ENCODE measurements around the gene ALG8.
"Not testable (repeated sequence)": the region's sequence is repeated elsewhere in the genome, so short reads cannot be mapped to it uniquely, and the experiment has no call there.

Gene ALG8

DNA sequence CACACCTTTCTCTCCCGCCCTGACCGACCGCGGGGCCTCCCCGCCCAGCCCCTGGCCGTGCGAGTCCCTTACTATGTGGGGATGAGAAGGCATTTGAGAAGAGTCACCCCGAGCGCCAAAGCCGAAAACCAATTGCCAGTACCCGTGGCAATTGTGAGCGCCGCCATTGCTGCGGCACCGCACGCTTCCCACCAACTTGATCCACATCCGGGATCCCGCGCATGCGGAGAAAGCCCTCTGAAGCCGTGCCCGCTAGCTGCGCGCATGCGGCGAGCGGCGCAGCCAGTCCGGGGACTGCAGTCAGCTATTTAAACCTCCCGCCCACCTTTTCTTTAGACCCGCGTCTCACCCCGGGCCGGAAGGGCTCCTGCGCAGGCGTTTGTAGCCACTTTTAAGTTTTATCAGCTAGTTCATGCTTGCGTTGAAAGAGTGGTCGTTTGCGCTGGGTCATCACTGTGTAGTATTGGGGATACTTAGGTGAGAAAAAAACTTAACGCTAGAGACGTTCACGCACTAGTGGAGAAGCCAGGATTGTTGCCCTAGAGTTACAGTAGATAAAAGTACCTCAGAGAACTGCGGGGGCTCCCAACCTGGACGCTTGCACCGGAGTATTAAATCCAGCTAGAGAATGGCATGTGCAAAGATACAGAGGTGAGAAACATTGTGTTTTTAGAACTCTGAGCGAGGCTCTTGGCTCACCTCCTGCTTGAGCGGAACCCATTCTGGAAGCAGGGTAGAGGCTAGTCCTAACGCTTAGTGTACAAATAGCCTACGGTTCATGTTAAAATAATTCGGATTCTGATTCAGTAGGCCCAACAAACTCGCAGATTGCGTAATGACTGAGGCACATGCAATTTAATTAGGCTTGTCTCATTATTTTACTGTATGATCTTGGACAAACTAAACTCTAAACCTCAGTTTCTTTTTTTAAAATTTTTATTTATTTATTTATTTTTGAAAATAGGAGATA is at the start of gene ALG8:
ALG8 (minus strand) TSS at position 205 of the 970 bp plus-strand sequence; CDS start at position 167, 38 bp downstream.
- DNase-seq (ENCODE audit: low spot score), result peak; percentile 97

- DNase-seq (ENCODE audit: low spot score), result peak; percentile 95
Measured at GRCh38 chr11:78188286-78189173, 49.1 kb upstream of the ALG8 start, which contains the start of the genes KCTD21 and USP35. Gene KCTD21, minus strand, starts transcription at chr11:78188626. Its CDS starts 14,072 bp downstream, at chr11:78174554. Gene USP35, plus strand, starts transcription at chr11:78188919. Its CDS starts 7,327 bp downstream, at chr11:78196246.

DNA sequence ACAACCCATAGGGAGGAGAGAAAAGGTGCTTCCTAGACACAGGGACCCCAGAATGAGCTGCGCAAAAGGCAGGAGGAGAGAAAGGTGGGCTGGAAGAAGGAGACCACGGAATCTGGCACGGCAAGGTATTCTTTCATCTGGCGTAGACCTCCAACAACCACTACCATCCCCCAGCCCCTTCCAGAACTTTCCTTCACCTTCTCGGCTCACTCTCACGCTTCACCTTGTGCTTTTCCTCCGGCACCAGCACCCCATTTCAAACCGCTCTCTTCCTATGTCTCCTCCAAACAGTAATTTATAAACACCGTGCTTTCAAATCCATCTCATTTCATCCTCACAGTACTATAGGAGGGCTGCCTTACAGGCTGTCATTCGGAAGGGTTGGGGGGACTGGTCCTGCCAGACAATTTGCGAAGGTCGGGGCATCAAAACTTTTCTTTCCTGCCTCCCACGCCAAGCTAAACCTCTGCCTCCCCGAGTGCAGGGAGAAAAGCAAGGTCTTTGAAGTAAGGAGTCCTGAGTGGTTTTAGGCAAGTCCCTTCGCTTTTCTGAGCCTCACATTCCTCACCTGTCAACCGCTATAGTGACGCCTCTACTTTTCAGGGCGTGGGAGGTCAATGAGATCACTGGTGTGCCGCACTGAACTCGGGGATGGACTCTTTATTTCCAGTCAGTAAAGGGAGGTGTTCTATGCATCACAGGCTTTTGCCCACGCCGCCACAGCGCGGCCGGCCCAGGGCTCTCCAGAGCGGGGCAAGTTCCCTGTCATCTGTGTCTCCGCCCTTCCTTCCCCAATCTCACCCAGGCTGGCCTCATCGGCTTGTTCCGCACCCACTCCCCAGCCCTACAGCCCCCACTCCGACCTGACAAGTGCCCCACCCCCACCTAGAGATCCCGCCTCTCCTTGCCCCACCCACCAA is 48.2 kb upstream of the ALG8 start:
- DNase-seq (ENCODE audit: low spot score), result no peak

- DNase-seq (ENCODE audit: low spot score), result no peak
Measured at GRCh38 chr11:78181185-78181584, 41.8 kb upstream of the ALG8 start.

DNA sequence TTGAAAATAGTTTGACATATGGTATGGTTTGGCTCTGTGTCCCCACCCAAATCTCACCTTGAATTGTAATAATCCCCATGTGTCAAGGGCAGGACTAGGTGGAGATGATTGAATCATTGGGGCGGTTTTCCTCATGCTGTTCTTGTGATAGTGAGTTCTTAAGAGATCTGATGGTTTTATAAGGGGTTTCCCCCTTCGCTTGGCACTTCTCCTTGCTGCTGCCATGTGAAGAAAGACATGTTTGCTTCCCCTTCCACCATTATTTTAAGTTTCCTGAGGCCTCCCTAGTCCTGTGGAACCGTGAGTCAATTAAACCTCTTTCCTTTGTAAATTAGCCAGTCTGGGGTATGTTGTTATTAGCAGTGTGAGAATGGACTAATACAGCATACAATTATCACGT is 41.3 kb upstream of the ALG8 start:
- DNase-seq (ENCODE audit: low spot score), result no peak

DNA sequence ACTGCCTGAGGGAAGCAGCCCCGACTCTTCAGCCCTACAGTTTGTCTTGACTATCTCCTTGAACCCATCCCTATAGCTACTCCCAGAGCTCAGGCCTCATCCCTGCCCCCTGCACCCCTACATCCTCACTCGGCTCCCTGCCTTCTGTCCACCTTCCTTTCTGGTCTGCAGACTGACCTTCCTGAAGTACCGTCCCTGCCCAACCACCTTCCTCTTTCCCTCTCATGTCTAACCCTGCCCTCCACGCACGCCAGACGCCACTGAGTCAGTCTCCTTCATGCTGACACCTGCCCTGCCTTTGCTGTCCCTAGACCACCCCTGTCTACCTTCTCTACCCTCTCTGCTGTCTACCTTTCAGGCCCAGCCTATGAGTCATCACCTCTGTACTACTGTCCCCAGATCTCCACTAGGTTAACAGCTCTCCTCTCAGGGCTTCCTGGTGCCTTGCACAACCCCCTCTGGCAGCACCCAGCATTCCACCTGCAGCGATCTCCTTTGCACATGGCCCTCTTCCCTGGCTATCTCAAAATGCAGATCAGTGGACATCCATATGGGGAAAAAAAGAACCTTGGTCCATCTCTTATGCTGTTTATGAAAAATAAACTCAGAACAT is 40.1 kb upstream of the ALG8 start:
- no peak for DNase-seq (ENCODE audit: low spot score)

DNA sequence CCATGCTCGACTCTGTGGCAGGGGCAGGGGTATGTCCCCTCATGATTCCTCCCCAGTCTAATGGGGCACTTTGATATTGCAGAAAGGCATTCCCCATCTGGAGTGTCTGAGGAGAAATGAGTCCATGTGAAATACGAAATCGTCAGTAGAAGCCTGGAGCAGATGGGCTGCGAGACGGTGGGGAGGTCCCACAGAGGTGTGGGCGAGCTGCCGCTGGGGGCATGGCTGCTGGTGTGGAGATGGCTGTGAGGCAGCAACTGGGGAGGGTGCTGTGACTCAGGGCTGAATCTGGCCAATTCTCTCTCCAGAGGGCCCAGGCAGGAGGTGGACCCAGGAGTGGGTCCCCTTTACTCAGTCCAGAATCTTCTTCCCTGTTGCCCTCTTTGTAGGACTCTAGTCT is 37.8 kb upstream of the ALG8 start:
- DNase-seq (ENCODE audit: low spot score), result no peak

DNA sequence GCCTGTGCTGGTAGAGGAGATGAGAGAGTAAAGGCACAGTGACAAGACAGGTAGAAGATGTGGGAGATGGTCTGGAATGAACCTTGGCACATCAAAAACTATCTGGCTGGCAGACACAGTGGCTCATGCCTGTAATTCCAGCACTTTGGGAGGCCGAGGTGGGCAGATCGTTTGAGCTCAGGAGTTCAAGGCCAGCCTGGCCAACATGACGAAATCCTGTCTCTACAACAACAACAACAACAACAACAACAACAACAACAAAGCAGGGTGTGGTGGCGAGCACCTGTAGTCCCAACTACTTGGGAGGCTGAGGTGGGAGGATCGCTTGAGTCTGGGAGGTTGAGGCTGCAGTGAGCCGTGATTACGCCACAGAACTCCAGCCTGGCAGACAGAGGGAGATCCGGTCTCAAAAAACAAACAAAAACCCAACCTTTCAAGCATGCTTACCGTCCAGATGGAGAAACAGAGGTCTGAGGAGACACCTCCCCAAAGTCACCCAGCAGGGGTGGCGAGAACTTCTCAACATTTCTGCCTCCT is 37.2 kb upstream of the ALG8 start:
- DNase-seq (ENCODE audit: low spot score), result no peak

DNA sequence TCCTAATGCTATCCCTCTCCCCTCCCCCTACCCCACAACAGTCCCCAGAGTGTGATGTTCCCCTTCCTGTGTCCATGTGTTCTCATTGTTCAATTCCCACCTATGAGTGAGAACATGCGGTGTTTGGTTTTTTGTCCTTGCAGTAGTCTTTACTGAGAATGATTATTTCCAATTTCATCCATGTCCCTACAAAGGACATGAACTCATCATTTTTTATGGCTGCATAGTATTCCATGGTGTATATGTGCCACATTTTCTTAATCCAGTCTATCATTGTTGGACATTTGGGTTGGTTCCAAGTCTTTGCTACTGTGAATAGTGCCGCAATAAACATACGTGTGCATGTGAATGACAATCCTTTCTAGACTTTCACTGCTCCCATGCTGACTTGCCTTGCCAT is 36.4 kb upstream of the ALG8 start:
- not testable (repeated sequence) for DNase-seq (ENCODE audit: low spot score)

DNA sequence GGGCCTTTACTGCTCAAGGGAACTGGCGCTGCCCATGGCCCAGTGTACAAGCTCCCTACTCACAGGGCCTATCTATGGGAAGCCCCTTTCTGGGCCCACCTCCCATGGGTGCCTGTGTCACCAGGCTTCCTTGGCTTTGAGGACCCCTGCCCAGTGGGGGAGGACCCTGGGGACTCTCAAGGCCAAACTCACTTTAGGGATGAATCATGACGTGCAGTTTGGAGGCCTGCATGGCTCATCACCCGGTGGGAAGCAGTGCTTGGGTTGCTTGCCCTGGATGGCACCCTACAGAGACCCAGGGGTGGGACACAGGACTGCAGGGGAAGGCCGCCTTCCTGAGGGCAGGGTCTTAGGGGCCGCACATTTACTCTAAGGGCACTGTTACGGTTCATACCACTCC is 32.5 kb upstream of the ALG8 start:
- no peak for DNase-seq (ENCODE audit: low spot score)

DNA sequence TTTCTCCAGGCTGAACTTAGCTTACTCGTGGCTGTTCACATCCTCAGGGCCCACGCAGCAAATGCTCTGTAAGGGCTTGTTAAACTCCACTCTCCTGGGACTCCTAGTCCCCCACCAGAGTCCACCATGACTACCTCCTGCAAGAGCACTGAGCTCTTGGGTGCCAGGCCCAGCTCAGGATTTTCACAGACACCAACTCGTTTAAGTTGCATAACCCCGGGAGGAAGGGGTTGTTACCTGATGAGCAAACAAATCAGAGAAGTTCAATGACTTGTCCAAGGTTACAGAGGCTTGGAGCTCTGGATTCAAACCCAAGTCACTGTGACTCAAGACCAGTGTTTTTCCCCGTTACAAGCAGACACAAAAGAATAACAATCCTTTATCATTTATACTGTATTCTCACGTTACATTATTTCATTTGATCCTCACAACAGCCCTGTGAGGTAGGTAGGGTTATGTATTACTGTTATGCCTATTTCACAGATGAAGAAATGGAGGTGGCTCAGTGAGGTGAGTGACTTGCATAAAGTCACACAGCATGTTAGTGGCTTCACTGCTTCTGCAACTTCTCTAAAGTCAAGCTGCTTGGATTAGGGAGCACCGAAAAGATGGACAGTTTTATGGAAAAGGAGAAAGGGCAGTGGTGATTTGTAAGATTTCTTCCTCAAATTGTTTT is 31.6 kb upstream of the ALG8 start:
- DNase-seq (ENCODE audit: low spot score), result no peak

- no peak for DNase-seq (ENCODE audit: low spot score)
Measured at GRCh38 chr11:78170413-78170812, 31.0 kb upstream of the ALG8 start.

GRCh38 chr11:78168539-78169477 is 29.4 kb upstream of the ALG8 start:
- DNase-seq (ENCODE audit: low spot score), result no peak

DNA sequence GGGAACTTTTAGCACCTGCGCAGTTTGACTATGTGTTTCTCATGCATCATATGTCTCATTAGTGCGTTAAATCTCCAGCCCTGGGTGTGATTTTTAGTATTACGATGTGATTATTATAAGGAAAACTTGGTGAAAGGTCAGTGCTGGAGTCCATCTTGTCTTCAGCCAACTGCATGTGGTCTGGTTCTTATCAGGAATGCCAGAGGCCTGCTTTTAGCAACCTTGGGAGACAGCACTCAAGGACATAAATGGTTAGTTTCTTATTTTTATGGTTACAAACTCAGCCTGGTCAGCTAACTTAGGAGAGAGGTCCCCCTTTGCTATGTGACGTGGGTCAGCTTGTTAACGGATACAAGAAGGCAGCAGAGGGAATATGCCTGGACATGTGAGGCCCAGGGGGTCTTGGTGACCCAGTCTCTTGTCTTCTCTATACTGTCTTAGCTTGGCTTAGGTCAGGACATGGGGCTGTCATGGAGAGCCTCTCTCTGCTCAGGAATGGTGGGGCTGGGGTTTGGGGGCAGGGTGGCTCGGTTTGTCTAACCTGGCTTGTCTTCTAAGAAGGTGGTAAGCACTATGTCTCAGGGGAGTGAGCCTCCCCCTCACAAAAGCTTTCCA is 27.5 kb upstream of the ALG8 start:
- DNase-seq (ENCODE audit: low spot score), result no peak

GRCh38 chr11:78164471-78164870 is 25.0 kb upstream of the ALG8 start:
- DNase-seq (ENCODE audit: low spot score), result no peak

GRCh38 chr11:78163828-78164227 is 24.4 kb upstream of the ALG8 start:
- no peak for DNase-seq (ENCODE audit: low spot score)

DNA sequence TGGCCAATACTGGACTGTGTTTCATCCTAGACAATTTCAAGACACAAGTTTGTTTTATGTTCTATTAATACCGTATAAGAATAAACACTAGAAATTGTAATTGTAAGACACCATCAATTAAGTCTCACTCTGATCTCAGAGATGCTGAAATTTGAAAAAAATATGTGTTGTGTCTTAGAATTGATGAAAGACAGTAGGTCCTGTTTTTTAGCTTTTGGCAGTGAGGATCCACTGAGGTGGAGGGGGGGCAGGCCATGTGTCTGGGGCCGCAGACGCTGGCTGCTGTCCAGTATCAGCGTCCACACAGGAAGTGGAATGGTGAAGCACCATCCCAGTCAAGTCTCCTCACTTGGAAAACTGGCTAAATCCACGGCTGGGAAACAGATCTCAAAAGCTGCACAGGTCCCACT is 22.5 kb upstream of the ALG8 start:
- no peak for DNase-seq (ENCODE audit: low spot score)

DNA sequence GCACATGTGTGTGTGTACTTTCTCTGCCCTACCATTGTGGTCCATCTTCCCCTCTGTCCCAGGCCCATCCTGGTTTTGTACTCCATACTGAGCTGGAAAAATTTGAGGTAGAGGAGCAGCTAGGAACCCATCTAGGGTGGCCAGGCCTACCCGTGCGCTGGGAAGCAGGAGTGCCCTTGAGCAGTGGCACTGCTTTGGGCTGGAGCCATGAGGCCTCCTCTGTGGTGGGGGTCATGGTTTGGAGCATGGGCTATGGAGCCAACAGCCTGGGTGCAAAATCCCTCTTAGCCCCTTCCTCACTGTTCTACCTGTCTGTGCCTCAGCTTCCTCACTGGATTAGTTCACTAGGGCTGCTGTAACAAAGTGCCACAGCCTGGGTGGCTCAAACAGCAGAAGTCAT is 21.9 kb upstream of the ALG8 start:
- no peak for DNase-seq (ENCODE audit: low spot score)

- no peak for DNase-seq (ENCODE audit: low spot score)
Measured at GRCh38 chr11:78160557-78160956, 21.1 kb upstream of the ALG8 start.
